Measurements from ENCODE around the gene DEPDC5. TPM values are rescaled to one million over a fixed set of nuclear protein-coding genes. Genes with fewer than 3 reads are reported as not detected.

DEPDC5 gene
- total and polyA plus RNA-seq, 9 of the 15 experiments (the other 6 are each of a cell fraction or from before 2014, with no cell fraction given), result 2.3 to 12.3 (median 10.7) TPM

GRCh38 chr22:31935961-31936635, 182.3 kb downstream of the DEPDC5 start (continued):
- TF ChIP-seq ZNF408 (CRISPR knock-in tag; IDR thresholded peaks at IDR 0.05; ENCODE audit: low read depth) (no peak), PHB (CRISPR knock-in tag; IDR thresholded peaks at IDR 0.05) (no peak), JUND (IDR thresholded peaks at IDR 0.05; ENCODE audit: borderline replicate concordance, low read depth, low read length) (no peak), JUND (tag; IDR thresholded peaks at IDR 0.05; ENCODE audit: borderline replicate concordance, low read depth, low read length) (no peak), MITF (IDR thresholded peaks at IDR 0.05) (no peak), TEAD4 (IDR thresholded peaks at IDR 0.05; ENCODE audit: low read length) (no peak), TEAD4 (CRISPR knock-in tag; IDR thresholded peaks at IDR 0.05; ENCODE audit: borderline replicate concordance) (no peak), ZSCAN32 (CRISPR knock-in tag; IDR thresholded peaks at IDR 0.05) (no peak), MAFG (tag; conservative IDR thresholded peaks at IDR 0.05) (no peak), ZNF41 (CRISPR knock-in tag; conservative IDR thresholded peaks at IDR 0.05) (no peak), ZEB2 (IDR thresholded peaks at IDR 0.05) (no peak), BDP1 (IDR thresholded peaks at IDR 0.05; ENCODE audit: insufficient read depth, insufficient read length) (no peak), PHTF2 (CRISPR knock-in tag; IDR thresholded peaks at IDR 0.05) (no peak), MEF2A (IDR thresholded peaks at IDR 0.05; ENCODE audit: control insufficient read depth, low read depth, low read length) (no peak), MAFF (IDR thresholded peaks at IDR 0.05; ENCODE audit: low read length) (no peak), ZNF347 (CRISPR knock-in tag; IDR thresholded peaks at IDR 0.05; ENCODE audit: low read depth) (no peak), RCOR1 (IDR thresholded peaks at IDR 0.05; ENCODE audit: borderline replicate concordance in 1 of 2, low read depth in 2 of 2, low read length in 2 of 2) (0 out of 4 replicates have a peak, but pooled peaks of 1 of the 2 experiments have one; percentile 7), POLR3G (IDR thresholded peaks at IDR 0.05; ENCODE audit: extremely low read depth, insufficient read length, insufficient replicate concordance) (no peak), EZH2 (IDR thresholded peaks at IDR 0.05; ENCODE audit: borderline replicate concordance, low read depth, low read length) (no peak), SMC3 (conservative IDR thresholded peaks at IDR 0.05; ENCODE audit: insufficient read depth, low read depth, low read length) (no peak)
- TF ChIP-seq, protein P1, sequence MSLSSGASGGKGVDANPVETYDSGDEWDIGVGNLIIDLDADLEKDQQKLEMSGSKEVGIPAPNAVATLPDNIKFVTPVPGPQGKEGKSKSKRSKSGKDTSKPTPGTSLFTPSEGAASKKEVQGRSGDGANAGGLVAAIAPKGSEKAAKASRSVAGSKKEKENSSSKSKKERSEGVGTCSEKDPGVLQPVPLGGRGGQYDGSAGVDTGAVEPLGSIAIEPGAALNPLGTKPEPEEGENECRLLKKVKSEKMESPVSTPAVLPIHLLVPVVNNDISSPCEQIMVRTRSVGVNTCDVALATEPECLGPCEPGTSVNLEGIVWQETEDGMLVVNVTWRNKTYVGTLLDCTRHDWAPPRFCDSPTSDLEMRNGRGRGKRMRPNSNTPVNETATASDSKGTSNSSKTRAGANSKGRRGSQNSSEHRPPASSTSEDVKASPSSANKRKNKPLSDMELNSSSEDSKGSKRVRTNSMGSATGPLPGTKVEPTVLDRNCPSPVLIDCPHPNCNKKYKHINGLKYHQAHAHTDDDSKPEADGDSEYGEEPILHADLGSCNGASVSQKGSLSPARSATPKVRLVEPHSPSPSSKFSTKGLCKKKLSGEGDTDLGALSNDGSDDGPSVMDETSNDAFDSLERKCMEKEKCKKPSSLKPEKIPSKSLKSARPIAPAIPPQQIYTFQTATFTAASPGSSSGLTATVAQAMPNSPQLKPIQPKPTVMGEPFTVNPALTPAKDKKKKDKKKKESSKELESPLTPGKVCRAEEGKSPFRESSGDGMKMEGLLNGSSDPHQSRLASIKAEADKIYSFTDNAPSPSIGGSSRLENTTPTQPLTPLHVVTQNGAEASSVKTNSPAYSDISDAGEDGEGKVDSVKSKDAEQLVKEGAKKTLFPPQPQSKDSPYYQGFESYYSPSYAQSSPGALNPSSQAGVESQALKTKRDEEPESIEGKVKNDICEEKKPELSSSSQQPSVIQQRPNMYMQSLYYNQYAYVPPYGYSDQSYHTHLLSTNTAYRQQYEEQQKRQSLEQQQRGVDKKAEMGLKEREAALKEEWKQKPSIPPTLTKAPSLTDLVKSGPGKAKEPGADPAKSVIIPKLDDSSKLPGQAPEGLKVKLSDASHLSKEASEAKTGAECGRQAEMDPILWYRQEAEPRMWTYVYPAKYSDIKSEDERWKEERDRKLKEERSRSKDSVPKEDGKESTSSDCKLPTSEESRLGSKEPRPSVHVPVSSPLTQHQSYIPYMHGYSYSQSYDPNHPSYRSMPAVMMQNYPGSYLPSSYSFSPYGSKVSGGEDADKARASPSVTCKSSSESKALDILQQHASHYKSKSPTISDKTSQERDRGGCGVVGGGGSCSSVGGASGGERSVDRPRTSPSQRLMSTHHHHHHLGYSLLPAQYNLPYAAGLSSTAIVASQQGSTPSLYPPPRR (CRISPR knock-in tag; IDR thresholded peaks at IDR 0.05; ENCODE audit: borderline replicate concordance), result no peak
- TF ChIP-seq, protein P2, sequence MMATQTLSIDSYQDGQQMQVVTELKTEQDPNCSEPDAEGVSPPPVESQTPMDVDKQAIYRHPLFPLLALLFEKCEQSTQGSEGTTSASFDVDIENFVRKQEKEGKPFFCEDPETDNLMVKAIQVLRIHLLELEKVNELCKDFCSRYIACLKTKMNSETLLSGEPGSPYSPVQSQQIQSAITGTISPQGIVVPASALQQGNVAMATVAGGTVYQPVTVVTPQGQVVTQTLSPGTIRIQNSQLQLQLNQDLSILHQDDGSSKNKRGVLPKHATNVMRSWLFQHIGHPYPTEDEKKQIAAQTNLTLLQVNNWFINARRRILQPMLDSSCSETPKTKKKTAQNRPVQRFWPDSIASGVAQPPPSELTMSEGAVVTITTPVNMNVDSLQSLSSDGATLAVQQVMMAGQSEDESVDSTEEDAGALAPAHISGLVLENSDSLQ (IDR thresholded peaks at IDR 0.05), result peak; percentile 86

Measured in K562 (cell line).